Mucosa of rectum (tissue), 2 donors: ENCODE data around the gene LRRC2.

Experiments
- H3K27ac ChIP-seq, 2 donors: one replicate each; pipeline ENCODE4 v1.7.0; 2013; ENCODE audit warnings: inconsistent platforms in 2 of 2, low read depth in 2 of 2, low read length in 2 of 2
- H3K27me3 ChIP-seq, 2 donors: one replicate each; pipeline ENCODE4 v1.7.0; 2013; ENCODE audit warnings: low read length in 2 of 2; ENCODE audit not compliant: control insufficient read depth in 2 of 2, insufficient read depth in 2 of 2
- H3K36me3 ChIP-seq, 2 donors: one replicate each; pipeline ENCODE4 v1.7.0; 2013; ENCODE audit warnings: low read length in 2 of 2; ENCODE audit not compliant: control insufficient read depth in 2 of 2, insufficient read depth in 2 of 2
- H3K4me1 ChIP-seq, 2 donors: one replicate each; pipeline ENCODE4 v1.7.0; 2013; ENCODE audit warnings: low read length in 2 of 2, mild to moderate bottlenecking in 1 of 2; ENCODE audit not compliant: control insufficient read depth in 2 of 2, insufficient read depth in 2 of 2
- H3K4me3 ChIP-seq, 2 donors: one replicate each; pipeline ENCODE4 v1.7.0; 2013; ENCODE audit warnings: low read length in 2 of 2
- H3K9ac ChIP-seq, 2 donors: one replicate each; pipeline ENCODE4 v1.7.0; 2013; ENCODE audit warnings: low read length in 2 of 2, low read depth in 1 of 2, mild to moderate bottlenecking in 1 of 2
- H3K9me3 ChIP-seq, 2 donors: one replicate each; pipeline ENCODE4 v1.7.0; 2013; ENCODE audit warnings: low read length in 2 of 2; ENCODE audit not compliant: control insufficient read depth in 2 of 2
- donor health status: healthy.
- donor health status: Normal muscosa, but diverticular disease.

The LRRC2 gene

GRCh38 chr3:46491089-46492070, 74.7 kb downstream of the LRRC2 start:
- Histone ChIP-seq H3K9me3 (no peaks in the 10 kb centered on the region), H3K4me3 (no peak overlapping the region), H3K27ac (no peak overlapping the region), H3K27me3 (no peaks in the 10 kb centered on the region), H3K36me3 (no peaks in the 10 kb centered on the region), H3K4me1 (peaks cover 4 to 8% of the 10 kb centered on the region in 2 donors), H3K9ac (no peak overlapping the region)

DNA sequence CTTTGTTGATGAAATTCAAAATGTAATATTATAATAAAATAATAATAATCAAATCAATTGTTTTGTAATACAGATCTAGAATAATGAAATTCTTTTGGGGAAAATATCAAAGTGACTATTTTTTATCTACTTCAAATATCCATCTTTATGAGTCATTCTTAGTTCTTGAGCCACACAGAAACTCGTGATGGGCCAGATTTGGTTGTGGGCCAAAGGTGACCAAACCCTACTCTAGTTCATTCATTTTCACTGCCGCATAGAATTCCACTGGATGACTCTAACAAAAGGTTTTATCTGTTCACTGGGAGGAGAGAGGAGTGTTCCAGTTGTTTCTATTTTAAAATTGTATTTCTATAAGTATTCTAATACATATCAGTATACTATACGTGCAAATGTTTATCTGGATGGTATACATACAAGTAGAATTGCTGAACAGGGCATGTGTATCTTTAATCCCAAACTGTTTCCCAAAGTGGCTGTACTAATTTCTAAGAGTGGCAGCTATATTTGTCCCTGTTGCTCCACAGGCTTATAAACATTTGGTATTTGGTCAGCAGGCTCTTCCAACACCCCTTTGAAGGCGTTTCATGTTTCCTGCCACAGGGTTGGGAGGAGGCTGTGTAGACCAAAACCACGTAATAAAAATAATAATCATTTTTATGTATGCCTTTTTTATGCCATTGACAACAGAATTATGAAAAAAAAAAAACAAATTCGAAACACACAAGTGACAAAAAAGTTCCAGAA, 75.6 kb downstream of the LRRC2 start:
- Histone ChIP-seq H3K9ac (no peak overlapping the region), H3K36me3 (no peaks in the 10 kb centered on the region), H3K9me3 (no peaks in the 10 kb centered on the region), H3K4me1 (peaks cover 6 to 8% of the 10 kb centered on the region in 2 donors), H3K27me3 (no peaks in the 10 kb centered on the region), H3K4me3 (no peak overlapping the region), H3K27ac (no peak overlapping the region)

- Histone ChIP-seq H3K27ac (no peak overlapping the region), H3K9ac (peak overlapping the region in 1 of 2 donors; percentile 28), H3K27me3 (no peaks in the 10 kb centered on the region), H3K4me3 (no peak overlapping the region), H3K9me3 (no peaks in the 10 kb centered on the region), H3K36me3 (no peaks in the 10 kb centered on the region), H3K4me1 (peaks cover 8 to 10% of the 10 kb centered on the region in 2 donors)
These were observed 76.2 kb downstream of the LRRC2 start for GRCh38 chr3:46489875-46490274.

GRCh38 chr3:46489381-46489780, 76.7 kb downstream of the LRRC2 start:
- Histone ChIP-seq H3K27ac (no peak overlapping the region), H3K4me1 (peaks cover 8 to 10% of the 10 kb centered on the region in 2 donors), H3K9me3 (no peaks in the 10 kb centered on the region), H3K4me3 (no peak overlapping the region), H3K27me3 (no peaks in the 10 kb centered on the region), H3K9ac (no peak overlapping the region), H3K36me3 (no peaks in the 10 kb centered on the region)

DNA sequence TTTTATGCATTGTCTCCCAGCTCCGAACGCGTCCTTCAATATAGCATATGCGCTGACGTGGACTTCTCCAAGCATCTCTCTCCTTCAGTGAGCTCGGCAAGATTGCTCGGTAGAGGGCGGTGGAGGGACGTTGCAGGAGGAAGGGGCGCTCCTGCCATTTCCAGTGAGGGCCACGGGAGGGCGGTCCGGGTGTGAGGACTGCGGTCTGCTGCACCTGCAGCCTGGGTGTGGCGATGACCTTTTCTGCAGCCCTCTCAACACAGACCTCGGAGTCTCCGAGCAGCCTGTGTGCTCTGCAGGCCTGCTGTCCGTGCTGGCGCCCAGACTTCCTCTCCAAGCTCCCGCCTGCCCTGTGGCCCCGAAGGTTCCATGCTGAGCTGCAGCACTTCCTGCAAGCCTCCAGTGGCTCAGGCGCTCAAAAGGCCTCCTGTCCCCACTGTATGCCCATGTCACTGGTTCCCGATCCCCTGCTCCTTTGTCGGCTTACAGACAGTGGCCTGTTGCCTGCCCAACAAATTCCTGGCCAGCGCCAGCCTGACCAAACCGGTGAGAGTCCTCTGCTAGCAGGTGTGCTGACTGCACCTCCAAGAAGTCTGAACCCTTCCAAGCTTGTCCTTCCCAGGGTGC, 77.3 kb downstream of the LRRC2 start:
- Histone ChIP-seq H3K9ac (peak overlapping the region in 1 of 2 donors; percentile 32), H3K27me3 (no peaks in the 10 kb centered on the region), H3K4me1 (peaks cover 8 to 10% of the 10 kb centered on the region in 2 donors), H3K4me3 (peak overlapping the region; percentile 34 to 50), H3K27ac (no peak overlapping the region), H3K9me3 (no peaks in the 10 kb centered on the region), H3K36me3 (no peaks in the 10 kb centered on the region)

DNA sequence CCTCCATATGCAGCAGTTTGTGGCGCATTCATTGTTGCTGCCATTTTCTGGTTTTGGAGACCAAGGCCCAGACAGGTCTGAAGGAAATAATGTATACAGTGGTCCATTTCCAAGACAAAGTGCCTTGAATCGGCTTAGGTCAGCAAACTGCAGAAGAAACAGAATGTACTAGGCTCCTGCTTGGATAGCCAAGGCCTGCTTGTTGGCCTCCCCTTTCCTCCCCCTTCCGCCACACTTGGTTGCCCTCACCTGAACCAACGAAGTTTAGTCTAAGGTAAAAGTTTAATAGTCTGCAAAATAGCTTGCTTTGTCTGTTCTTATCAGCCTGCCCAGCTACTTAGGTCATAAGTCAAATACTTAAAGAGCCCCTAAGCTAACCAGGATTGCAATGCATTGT, 80.3 kb downstream of the LRRC2 start:
- no peaks in the 10 kb centered on the region for H3K36me3 ChIP-seq
- no peaks in the 10 kb centered on the region for H3K27me3 ChIP-seq
- no peak overlapping the region for H3K27ac ChIP-seq
- H3K9me3 ChIP-seq = no peaks in the 10 kb centered on the region
- no peak overlapping the region for H3K9ac ChIP-seq
- peaks cover 8 to 10% of the 10 kb centered on the region in 2 donors for H3K4me1 ChIP-seq
- H3K4me3 ChIP-seq = no peak overlapping the region

DNA sequence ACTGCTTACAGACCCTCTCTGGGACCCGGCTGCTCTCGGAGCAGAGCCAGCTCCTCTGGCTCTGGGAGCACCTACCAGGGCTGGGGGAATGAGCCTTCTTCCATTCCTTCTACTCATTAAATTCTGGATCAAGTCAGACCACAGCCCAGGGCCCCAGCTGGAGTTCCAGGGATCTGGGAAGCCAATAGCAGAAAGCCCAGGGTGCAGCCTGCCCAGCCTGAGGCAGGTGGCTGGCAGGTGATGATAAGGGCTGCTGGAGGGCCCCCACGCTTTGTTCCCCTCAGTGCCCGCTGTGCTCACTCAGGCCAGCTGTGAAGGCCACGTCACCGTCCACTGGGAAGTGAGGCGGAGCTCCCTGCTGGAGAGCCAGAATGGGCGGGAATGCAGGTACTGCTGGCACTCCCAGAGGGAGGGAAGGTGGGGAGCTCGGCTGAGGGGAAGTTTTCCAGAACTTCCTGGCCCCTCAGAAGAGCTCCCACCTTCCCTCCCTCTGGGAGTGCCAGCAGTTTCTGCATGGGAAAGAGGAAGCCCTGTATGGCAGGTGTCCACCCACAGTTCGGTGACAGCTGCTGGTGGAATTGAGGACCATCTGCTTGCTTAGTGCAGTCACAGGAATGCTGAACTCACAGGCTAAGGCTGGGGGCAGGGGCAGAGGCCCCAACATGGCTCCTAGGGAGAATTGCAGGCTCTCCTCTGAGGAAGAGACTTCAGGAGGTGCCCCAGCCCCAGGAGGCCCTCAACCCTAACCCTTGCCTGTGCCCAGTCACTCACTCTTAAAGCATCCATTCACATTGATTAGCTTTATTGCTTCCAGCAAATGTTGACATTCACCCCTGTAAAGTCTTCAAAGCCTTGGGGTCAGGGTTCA, 81.0 kb downstream of the LRRC2 start:
- Histone ChIP-seq H3K4me1 (peaks cover 8 to 10% of the 10 kb centered on the region in 2 donors), H3K9me3 (no peaks in the 10 kb centered on the region), H3K27me3 (no peaks in the 10 kb centered on the region), H3K27ac (peak overlapping the region; percentile 9 to 32), H3K9ac (peak overlapping the region in 1 of 2 donors; percentile 8), H3K36me3 (no peaks in the 10 kb centered on the region), H3K4me3 (no peak overlapping the region)

- no peak overlapping the region for H3K9ac ChIP-seq
- H3K4me3 ChIP-seq = no peak overlapping the region
- H3K36me3 ChIP-seq = no peaks in the 10 kb centered on the region
- H3K27ac ChIP-seq = peak overlapping the region; percentile 9 to 32
- H3K27me3 ChIP-seq = no peaks in the 10 kb centered on the region
- H3K9me3 ChIP-seq = no peaks in the 10 kb centered on the region
- peaks cover 8 to 10% of the 10 kb centered on the region in 2 donors for H3K4me1 ChIP-seq
These were observed 81.7 kb downstream of the LRRC2 start for GRCh38 chr3:46484388-46484787.

GRCh38 chr3:46483825-46484224, 82.3 kb downstream of the LRRC2 start:
- no peaks in the 10 kb centered on the region for H3K27me3 ChIP-seq
- H3K4me1 ChIP-seq = peaks cover 3 to 7% of the 10 kb centered on the region in 2 donors
- no peak overlapping the region for H3K9ac ChIP-seq
- H3K4me3 ChIP-seq = no peak overlapping the region
- H3K36me3 ChIP-seq = no peaks in the 10 kb centered on the region
- H3K27ac ChIP-seq = no peak overlapping the region
- no peaks in the 10 kb centered on the region for H3K9me3 ChIP-seq
